Mammary epithelial cell (primary cell): Measurements from ENCODE around the gene PCDHGB5.

Experiments used
- EZH2 ChIP-seq: IDR thresholded peaks from 2 replicates; pipeline ENCODE4 v1.6.1; 2012; ENCODE audit warnings: low read length, inconsistent platforms, borderline replicate concordance
- TF ChIP-seq, protein P1 (sequence below), 2 donors: IDR thresholded peaks in 1 of 2; conservative IDR thresholded peaks in 1 of 2; 2 replicates each; pipeline ENCODE4 v1.5.1; 2011 to 2012; ENCODE audit warnings: inconsistent platforms in 2 of 2, low read length in 2 of 2, mild to moderate bottlenecking in 2 of 2, control low read depth in 1 of 2, low read depth in 1 of 2; ENCODE audit not compliant: insufficient read depth in 1 of 2; ENCODE audit errors: extremely low read depth in 1 of 2

GRCh38 chr5:141351591-141351990 lies 46.2 kb upstream of the PCDHGB5 start:
- no peak for TF ChIP-seq EZH2
- TF ChIP-seq, protein P1, sequence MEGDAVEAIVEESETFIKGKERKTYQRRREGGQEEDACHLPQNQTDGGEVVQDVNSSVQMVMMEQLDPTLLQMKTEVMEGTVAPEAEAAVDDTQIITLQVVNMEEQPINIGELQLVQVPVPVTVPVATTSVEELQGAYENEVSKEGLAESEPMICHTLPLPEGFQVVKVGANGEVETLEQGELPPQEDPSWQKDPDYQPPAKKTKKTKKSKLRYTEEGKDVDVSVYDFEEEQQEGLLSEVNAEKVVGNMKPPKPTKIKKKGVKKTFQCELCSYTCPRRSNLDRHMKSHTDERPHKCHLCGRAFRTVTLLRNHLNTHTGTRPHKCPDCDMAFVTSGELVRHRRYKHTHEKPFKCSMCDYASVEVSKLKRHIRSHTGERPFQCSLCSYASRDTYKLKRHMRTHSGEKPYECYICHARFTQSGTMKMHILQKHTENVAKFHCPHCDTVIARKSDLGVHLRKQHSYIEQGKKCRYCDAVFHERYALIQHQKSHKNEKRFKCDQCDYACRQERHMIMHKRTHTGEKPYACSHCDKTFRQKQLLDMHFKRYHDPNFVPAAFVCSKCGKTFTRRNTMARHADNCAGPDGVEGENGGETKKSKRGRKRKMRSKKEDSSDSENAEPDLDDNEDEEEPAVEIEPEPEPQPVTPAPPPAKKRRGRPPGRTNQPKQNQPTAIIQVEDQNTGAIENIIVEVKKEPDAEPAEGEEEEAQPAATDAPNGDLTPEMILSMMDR (conservative IDR thresholded peaks at IDR 0.05 in 1 of 2, IDR thresholded peaks at IDR 0.05 in 1 of 2; ENCODE audit: extremely low read depth in 1 of 2, insufficient read depth in 1 of 2, low read depth in 1 of 2, low read length in 2 of 2), result no peak
